GM18508 (cell line): ENCODE data around the gene BTBD6.

ENCODE experiments used
- ATAC-seq: cut with Tn5 transposase; IDR thresholded peaks from one replicate; pipeline ENCODE4 v1.9.1; 2021; ENCODE audit warnings: moderate number of reproducible peaks; ENCODE audit not compliant: insufficient read depth, unreplicated experiment

Gene BTBD6

GRCh38 chr14:105248368-105249181 lies at the start of gene BTBD6:
Gene BTBD6 (plus strand): TSS chr14:105248533. CDS start chr14:105248712, 179 bp downstream.
- no peak for ATAC-seq

- ATAC-seq: no peak
Measured at GRCh38 chr14:105198588-105198987, 49.7 kb upstream of the BTBD6 start.

- ATAC-seq: no peak
Measured at GRCh38 chr14:105199093-105199492, 49.2 kb upstream of the BTBD6 start.

- no peak for ATAC-seq
Measured at GRCh38 chr14:105200074-105200473, 48.3 kb upstream of the BTBD6 start.

GRCh38 chr14:105200641-105201040 lies 47.7 kb upstream of the BTBD6 start:
- ATAC-seq: no peak

- ATAC-seq: no peak
Measured at GRCh38 chr14:105201156-105201924, 47.0 kb upstream of the BTBD6 start.

GRCh38 chr14:105201925-105202513 lies 46.3 kb upstream of the BTBD6 start:
- no peak for ATAC-seq

- ATAC-seq: no peak
Measured at GRCh38 chr14:105203057-105203531, 45.2 kb upstream of the BTBD6 start.

- no peak for ATAC-seq
Measured at GRCh38 chr14:105203701-105204100, 44.6 kb upstream of the BTBD6 start.

GRCh38 chr14:105204206-105204930 lies 44.0 kb upstream of the BTBD6 start:
- ATAC-seq: no peak

- ATAC-seq: no peak
Measured at GRCh38 chr14:105204931-105205672, 43.2 kb upstream of the BTBD6 start.

GRCh38 chr14:105205673-105206208 lies 42.6 kb upstream of the BTBD6 start:
- ATAC-seq: no peak

GRCh38 chr14:105206873-105207272 lies 41.5 kb upstream of the BTBD6 start:
- ATAC-seq: no peak

- ATAC-seq: no peak
Measured at GRCh38 chr14:105207460-105207901, 40.9 kb upstream of the BTBD6 start.

- ATAC-seq: no peak
Measured at GRCh38 chr14:105207996-105208737, 40.2 kb upstream of the BTBD6 start.

GRCh38 chr14:105208738-105209075 lies 39.6 kb upstream of the BTBD6 start:
- ATAC-seq: no peak

GRCh38 chr14:105209091-105209490 lies 39.2 kb upstream of the BTBD6 start:
- ATAC-seq: no peak

GRCh38 chr14:105209646-105210045 lies 38.7 kb upstream of the BTBD6 start:
- no peak for ATAC-seq
